Adrenal gland (tissue), 5 donors: ENCODE data around the gene PSMD13.
"Not testable (repeated sequence)": the region's sequence is repeated elsewhere in the genome, so short reads cannot be mapped to it uniquely, and the experiment has no call there.

ENCODE experiments used
- POLR2A ChIP-seq, 2 donors: fragments of 450-650 bp; IDR thresholded peaks; one replicate each; pipeline ENCODE4 v1.6.1; 2017; ENCODE audit warnings: antibody characterized with exemption in 2 of 2, mild to moderate bottlenecking in 2 of 2, moderate library complexity in 1 of 2
- TF ChIP-seq, protein P1 (sequence below), 6 experiments: fragments of 450-650 bp in 4 of 6; fragments of 200-600 bp in 2 of 6; sonication (generic) in 1 of 6; IDR thresholded peaks; 1 replicate in 5 of 6; 2 replicates in 1 of 6; pipeline versions ENCODE4 v1.5.1 to v1.8.0; 2016 to 2021; ENCODE audit warnings: antibody characterized with exemption in 6 of 6, mild to moderate bottlenecking in 2 of 6, moderate library complexity in 1 of 6
- donor health status: DM: no; HTN: no; CAD: no.

DNA sequence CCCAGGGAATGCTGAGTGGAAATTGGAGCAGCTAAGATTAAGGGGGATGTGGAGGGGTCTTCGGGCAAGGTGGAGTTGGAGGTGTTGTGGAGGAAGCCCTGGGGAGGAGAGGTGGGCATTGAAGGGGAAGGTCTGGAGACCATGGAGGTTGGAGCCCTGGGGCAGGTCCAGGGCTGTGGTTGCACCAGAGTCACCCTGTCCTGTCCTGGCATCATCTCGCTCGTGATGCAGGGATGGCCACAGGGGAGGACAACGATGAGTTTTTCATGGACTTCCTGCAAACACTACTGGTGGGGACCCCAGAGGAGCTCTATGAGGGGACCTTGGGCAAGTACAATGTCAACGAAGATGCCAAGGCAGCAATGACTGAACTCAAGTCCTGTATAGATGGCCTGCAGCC lies 43.3 kb upstream of the PSMD13 start:
- TF ChIP-seq, protein P1, sequence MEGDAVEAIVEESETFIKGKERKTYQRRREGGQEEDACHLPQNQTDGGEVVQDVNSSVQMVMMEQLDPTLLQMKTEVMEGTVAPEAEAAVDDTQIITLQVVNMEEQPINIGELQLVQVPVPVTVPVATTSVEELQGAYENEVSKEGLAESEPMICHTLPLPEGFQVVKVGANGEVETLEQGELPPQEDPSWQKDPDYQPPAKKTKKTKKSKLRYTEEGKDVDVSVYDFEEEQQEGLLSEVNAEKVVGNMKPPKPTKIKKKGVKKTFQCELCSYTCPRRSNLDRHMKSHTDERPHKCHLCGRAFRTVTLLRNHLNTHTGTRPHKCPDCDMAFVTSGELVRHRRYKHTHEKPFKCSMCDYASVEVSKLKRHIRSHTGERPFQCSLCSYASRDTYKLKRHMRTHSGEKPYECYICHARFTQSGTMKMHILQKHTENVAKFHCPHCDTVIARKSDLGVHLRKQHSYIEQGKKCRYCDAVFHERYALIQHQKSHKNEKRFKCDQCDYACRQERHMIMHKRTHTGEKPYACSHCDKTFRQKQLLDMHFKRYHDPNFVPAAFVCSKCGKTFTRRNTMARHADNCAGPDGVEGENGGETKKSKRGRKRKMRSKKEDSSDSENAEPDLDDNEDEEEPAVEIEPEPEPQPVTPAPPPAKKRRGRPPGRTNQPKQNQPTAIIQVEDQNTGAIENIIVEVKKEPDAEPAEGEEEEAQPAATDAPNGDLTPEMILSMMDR (IDR thresholded peaks at IDR 0.05) = not testable (repeated sequence)
- not testable (repeated sequence) for TF ChIP-seq POLR2A (IDR thresholded peaks at IDR 0.05)
